GM12892 (cell line): Measurements from ENCODE around the gene MAP2K6.

Experiments used
- POLR2A ChIP-seq: IDR thresholded peaks from 2 replicates; pipeline ENCODE4 v1.6.1; 2011; ENCODE audit warnings: low read depth, low read length, control low read depth
- POLR2AphosphoS5 ChIP-seq: IDR thresholded peaks from 2 replicates; pipeline ENCODE4 v1.6.1; 2011; ENCODE audit warnings: low read depth, low read length, control low read depth

DNA sequence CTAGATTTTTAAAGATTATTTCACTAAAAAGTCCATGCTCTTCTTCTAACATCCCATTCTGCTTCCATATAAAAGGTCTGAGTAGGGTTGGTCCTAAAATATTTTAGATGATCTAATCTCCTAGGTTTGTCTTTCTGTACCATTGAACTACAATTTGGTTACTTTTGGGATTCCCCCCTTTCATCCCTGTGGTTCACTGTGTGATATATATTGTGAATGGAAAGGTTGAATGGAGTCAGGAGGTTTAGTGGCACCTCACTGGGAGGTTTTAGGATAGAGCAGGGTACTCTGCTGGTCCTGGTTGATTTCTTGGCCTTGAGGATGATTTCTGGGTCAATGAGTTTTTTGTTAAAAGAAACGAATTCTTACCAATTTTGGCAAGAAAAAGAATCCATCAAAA lies 29.5 kb downstream of the MAP2K6 start:
- TF ChIP-seq POLR2AphosphoS5 (no peak), POLR2A (no peak)
